Left colon (tissue), 2 donors: ENCODE results near the gene MGST1. TPM values are rescaled to one million over a fixed set of nuclear protein-coding genes. Genes with fewer than 3 reads are reported as not detected.

ENCODE experiments used
- ATAC-seq: fragments of 200-7000 bp; cut with Tn5 transposase; one replicate; pipeline ENCODE4 v1.9.1; 2020; ENCODE audit warnings: mild to moderate bottlenecking, moderate library complexity
- DNase-seq, 2 donors: peaks; one replicate each; pipeline ENCODE4 v3.0.0-alpha.2; 2020
- intact Hi-C, 2 donors: fragments of 100-400 bp; cut with DNase I in 1 of 2; cut with micrococcal nuclease in 1 of 2; formaldehyde crosslinking; loops; one replicate each; pipeline versions ENCODE4 v1.11.2 to v1.14.0; 2022; cut with DNase I, micrococcal nuclease
- long read RNA-seq: library from polyadenylated mRNA; unstranded; transcript quantifications from one replicate; pipeline ENCODE4 v2.0.0, GENCODE V29; 2021
- total RNA-seq, 2 donors: library from RNA; stranded (reverse); fragmentation: NEBNext Ultra II Directional; extraction: Animal tissue kit (Norgen Biotek cat#: 25700); gene quantifications; one replicate each; pipeline ENCODE4 v1.2.1, GENCODE V29; 2021
- donor health status: DM: no; HTN: no; CAD: no.
- donor health status: DM: yes; HTN: yes; CAD: no.

MGST1 gene
- 100 to 1,000 TPM; 333 to 354 TPM for total RNA-seq
- long read RNA-seq, transcript MGST1-205 (4 exons, 914 nt): major isoform, 171 of 199 reads
- long read RNA-seq, partial matches to known transcripts: 3 of 199 reads
- long read RNA-seq, other reads (novel, unspliced or antisense): 15 of 199 reads

GRCh38 chr12:16347391-16348298, at the start of gene MGST1:
MGST1 (plus strand) TSS chr12:16347645; CDS start chr12:16354253, 6,608 bp downstream.
- intact Hi-C loops: no loop called here
- peak; percentile 78 to 79 for DNase-seq
- ATAC-seq: peak; percentile 84

GRCh38 chr12:16299403-16299802, 48.0 kb upstream of the MGST1 start:
- DNase-seq (peak; percentile 47 to 58), ATAC-seq (peak; percentile 82)
- intact Hi-C loops: no loop called here

GRCh38 chr12:16300122-16300521, 47.3 kb upstream of the MGST1 start:
- ATAC-seq (no peak), DNase-seq (no peak)
- intact Hi-C loops: no loop called here

- intact Hi-C loops: no loop called here
- no peak for ATAC-seq
- DNase-seq: no peak
Observed at GRCh38 chr12:16300736-16301135, 46.7 kb upstream of the MGST1 start.

GRCh38 chr12:16303939-16304338, 43.5 kb upstream of the MGST1 start:
- DNase-seq: no peak
- intact Hi-C loops: no loop called here
- ATAC-seq: no peak

GRCh38 chr12:16307856-16308475, 39.5 kb upstream of the MGST1 start:
- no peak for DNase-seq
- intact Hi-C loops: no loop called here

GRCh38 chr12:16310934-16311333, 36.5 kb upstream of the MGST1 start:
- intact Hi-C loops: no loop called here
- ATAC-seq: no peak
- DNase-seq: no peak

More at GRCh38 chr12:16307856-16308475, 39.5 kb upstream of the MGST1 start:
- ATAC-seq: no peak

GRCh38 chr12:16323010-16323409, 24.4 kb upstream of the MGST1 start:
- intact Hi-C loops: no loop called here
- DNase-seq: no peak
- ATAC-seq: no peak

GRCh38 chr12:16323638-16324037, 23.8 kb upstream of the MGST1 start:
- peak; percentile 58 for ATAC-seq
- DNase-seq: no peak
- intact Hi-C loops: no loop called here

- intact Hi-C loops: no loop called here
- ATAC-seq (peak; percentile 50), DNase-seq (no peak)
Observed at GRCh38 chr12:16324272-16324671, 23.2 kb upstream of the MGST1 start.

- DNase-seq (peak in 1 of 2 donors; percentile 19), ATAC-seq (peak; percentile 56)
- intact Hi-C loops: no loop called here
Observed at GRCh38 chr12:16324772-16325171, 22.7 kb upstream of the MGST1 start.

GRCh38 chr12:16325426-16325825, 22.0 kb upstream of the MGST1 start:
- intact Hi-C loops: no loop called here
- ATAC-seq (peak; percentile 81), DNase-seq (peak; percentile 69 to 73)

- intact Hi-C loops: no loop called here
- ATAC-seq (no peak), DNase-seq (no peak)
Observed at GRCh38 chr12:16327963-16328362, 19.5 kb upstream of the MGST1 start.

- intact Hi-C loops: no loop called here
- ATAC-seq: peak; percentile 49
- DNase-seq: no peak
Observed at GRCh38 chr12:16329594-16329993, 17.9 kb upstream of the MGST1 start.

GRCh38 chr12:16330560-16330959, 16.9 kb upstream of the MGST1 start:
- DNase-seq: no peak
- ATAC-seq: no peak
- intact Hi-C loops: no loop called here

- intact Hi-C loops: no loop called here
- ATAC-seq (no peak), DNase-seq (no peak)
Observed at GRCh38 chr12:16331998-16332397, 15.4 kb upstream of the MGST1 start.

- intact Hi-C loops: no loop called here
- ATAC-seq: peak; percentile 85
Observed at GRCh38 chr12:16335838-16336237, 11.6 kb upstream of the MGST1 start.

GRCh38 chr12:16344269-16344668, 3.2 kb upstream of the MGST1 start:
- peak; percentile 31 for ATAC-seq
- no peak for DNase-seq
- intact Hi-C loops: no loop called here

More at GRCh38 chr12:16335838-16336237, 11.6 kb upstream of the MGST1 start:
- no peak for DNase-seq

GRCh38 chr12:16345105-16345504, 2.3 kb upstream of the MGST1 start:
- DNase-seq (no peak), ATAC-seq (no peak)
- intact Hi-C loops: no loop called here

GRCh38 chr12:16346958-16347357, 487 bp upstream of the MGST1 start:
- ATAC-seq: peak; percentile 50
- intact Hi-C loops: no loop called here
- DNase-seq: no peak
